ENCODE results near the gene IRF7. TPM values are rescaled to one million over a fixed set of nuclear protein-coding genes. Genes with fewer than 3 reads are reported as not detected.

Gene IRF7
- total and polyA plus RNA-seq, 2 donors (not counting 3 experiments of a cell fraction or from before 2014, with no cell fraction given) = 12.6 to 14.7 TPM

GRCh38 chr11:646214-646613, 30.5 kb upstream of the IRF7 start:
- H3K9me3 ChIP-seq (replicated peaks; ENCODE audit: control insufficient read depth, insufficient read depth, low read length) = no peaks in the 10 kb centered on the region
- H3K9me1 ChIP-seq (replicated peaks; ENCODE audit: control insufficient read depth, extremely low read depth, insufficient read depth, low read length) = no peaks in the 10 kb centered on the region
- no peaks in the 10 kb centered on the region for H3K27me3 ChIP-seq (ENCODE audit: control insufficient read depth in 2 of 2, insufficient read depth in 2 of 2, low read length in 2 of 2)
- ChIA-PET CTCF (interaction anchor here (1.1 to 1.6 kb wide), 2 partner anchors 11 to 27 kb away, joined by 3 read pairs; no protein-coding TSS in a partner anchor), POLR2A (no interaction called here)
- intact Hi-C loops (cut with micrococcal nuclease) (no loop called here), dilution Hi-C loops (cut with MboI; ENCODE audit: extremely low pct_ligation_motif_present, low sequenced_read_pairs) (no loop called here)
- H3K27ac ChIP-seq (ENCODE audit: insufficient read depth, low read depth, low read length) = no peak overlapping the region
- no peaks in the 10 kb centered on the region for H3K79me2 ChIP-seq (ENCODE audit: control insufficient read depth, insufficient read depth, low read length)
- DNase-seq (ENCODE audit: low read depth, low spot score) = no peak
- TF ChIP-seq CTCF (IDR thresholded peaks at IDR 0.05; ENCODE audit: extremely low read depth in 1 of 2, insufficient read depth in 1 of 2, low read depth in 1 of 2, low read length in 2 of 2) = no peak
- no peak for TF ChIP-seq GATA2 (IDR thresholded peaks at IDR 0.05; ENCODE audit: insufficient read depth, insufficient read length, low read depth, low read length)
- no peak for TF ChIP-seq EZH2 (IDR thresholded peaks at IDR 0.05; ENCODE audit: borderline replicate concordance, low read depth, low read length, severe bottlenecking)
- no peak for TF ChIP-seq MYC (IDR thresholded peaks at IDR 0.05; ENCODE audit: low read depth, low read length)
- TF ChIP-seq POLR2AphosphoS5 (IDR thresholded peaks at IDR 0.05; ENCODE audit: insufficient read depth, low read depth, low read length) = no peak
- TF ChIP-seq POLR2A (IDR thresholded peaks at IDR 0.05; ENCODE audit: low read depth, low read length) = no peak
- no peak for TF ChIP-seq MAX (IDR thresholded peaks at IDR 0.05; ENCODE audit: insufficient read depth, insufficient read length)
- TF ChIP-seq FOS (IDR thresholded peaks at IDR 0.05; ENCODE audit: borderline replicate concordance, insufficient read depth, low read length) = no peak
- no peak for TF ChIP-seq JUN (IDR thresholded peaks at IDR 0.05; ENCODE audit: borderline replicate concordance, insufficient read depth, insufficient read length, low read depth)
- H3K9ac ChIP-seq (replicated peaks; ENCODE audit: extremely low read depth, insufficient read depth, low read length) = no peak overlapping the region
- H3K4me3 ChIP-seq (replicated peaks in 1 of 3; ENCODE audit: insufficient read depth in 1 of 3, low read depth in 1 of 3, low read length in 3 of 3) = no peak overlapping the region
- no TSS peak for BruUV-seq (replicated peaks)
- no peak overlapping the region for H2AFZ ChIP-seq (ENCODE audit: low read depth, low read length)
- H4K20me1 ChIP-seq (replicated peaks; ENCODE audit: control insufficient read depth, extremely low read depth, insufficient read depth, low read length) = no peaks in the 10 kb centered on the region
- no peaks in the 10 kb centered on the region for H3K4me1 ChIP-seq (ENCODE audit: control insufficient read depth, extremely low read depth, insufficient read depth, low read length)
- H3K36me3 ChIP-seq (ENCODE audit: control insufficient read depth in 2 of 2, extremely low read depth in 1 of 2, insufficient read depth in 2 of 2, low read length in 2 of 2) = peaks cover 0 to 16% of the 10 kb centered on the region in 2 experiments
- no peak for FAIRE-seq
- H3K4me2 ChIP-seq (ENCODE audit: insufficient read depth, low read length) = no peak overlapping the region
